H9 (cell line): ENCODE results near the gene VIM. TPM values are rescaled to one million over a fixed set of nuclear protein-coding genes. Genes with fewer than 3 reads are reported as not detected.

Source experiments
- DNase-seq: peaks from one replicate; pipeline ENCODE4 v3.0.0-alpha.2; 2017
- H2AFZ ChIP-seq: one replicate; pipeline ENCODE4 v1.6.1; 2013; ENCODE audit warnings: mild to moderate bottlenecking, low read length, control low read depth, moderate library complexity
- H2AK5ac ChIP-seq: 2 replicates; pipeline ENCODE4 v1.6.1; 2013; ENCODE audit warnings: low read length, control low read depth, mixed read lengths; ENCODE audit not compliant: insufficient read length
- H2BK120ac ChIP-seq: one replicate; pipeline ENCODE4 v1.6.1; 2013; ENCODE audit warnings: low read depth, mild to moderate bottlenecking, low read length, control low read depth, inconsistent platforms; ENCODE audit not compliant: poor library complexity, severe bottlenecking
- H2BK12ac ChIP-seq: 2 replicates; pipeline ENCODE4 v1.6.1; 2013; ENCODE audit warnings: low read length, control low read depth, mixed read lengths, low read depth; ENCODE audit not compliant: insufficient read length
- H2BK15ac ChIP-seq: 2 replicates; pipeline ENCODE4 v1.6.1; 2013; ENCODE audit warnings: low read depth, low read length, control low read depth
- H2BK20ac ChIP-seq: one replicate; pipeline ENCODE4 v1.6.1; 2013; ENCODE audit warnings: low read depth, mild to moderate bottlenecking, low read length, control low read depth, inconsistent platforms; ENCODE audit not compliant: poor library complexity, severe bottlenecking
- H2BK5ac ChIP-seq: 2 replicates; pipeline ENCODE4 v1.6.1; 2013; ENCODE audit warnings: low read length, control low read depth, mixed read lengths; ENCODE audit not compliant: insufficient read length
- H3K14ac ChIP-seq: 2 replicates; pipeline ENCODE4 v1.6.1; 2013; ENCODE audit warnings: low read length, control low read depth; ENCODE audit not compliant: insufficient read depth
- H3K18ac ChIP-seq: 2 replicates; pipeline ENCODE4 v1.6.1; 2013; ENCODE audit warnings: low read depth, mild to moderate bottlenecking, mixed read lengths, low read length, control low read depth; ENCODE audit not compliant: insufficient read length
- H3K23ac ChIP-seq: 2 replicates; pipeline ENCODE4 v1.6.1; 2013; ENCODE audit warnings: low read length, control low read depth, mixed read lengths, low read depth; ENCODE audit not compliant: insufficient read length
- H3K23me2 ChIP-seq: 2 replicates; pipeline ENCODE4 v1.6.1; 2013; ENCODE audit warnings: low read depth, mild to moderate bottlenecking, mixed read lengths, low read length, control low read depth; ENCODE audit not compliant: insufficient read length, poor library complexity, severe bottlenecking
- H3K27ac ChIP-seq: 2 replicates; pipeline ENCODE4 v1.5.1; 2013; ENCODE audit warnings: low read length, control low read depth, mixed read lengths, low read depth; ENCODE audit not compliant: insufficient read length
- H3K27me3 ChIP-seq: 2 replicates; pipeline ENCODE4 v1.6.1; 2013; ENCODE audit warnings: low read length, control low read depth, inconsistent platforms; ENCODE audit not compliant: insufficient read depth
- H3K4ac ChIP-seq: 2 replicates; pipeline ENCODE4 v1.6.1; 2013; ENCODE audit warnings: low read depth, mild to moderate bottlenecking, control low read depth, inconsistent platforms, low read length, moderate library complexity
- H3K4me1 ChIP-seq: 2 replicates; pipeline ENCODE4 v1.6.1; 2013; ENCODE audit warnings: low read length, control low read depth, inconsistent platforms; ENCODE audit not compliant: insufficient read depth
- H3K4me2 ChIP-seq: 2 replicates; pipeline ENCODE4 v1.6.1; 2013; ENCODE audit warnings: low read length, control low read depth, mixed read lengths; ENCODE audit not compliant: insufficient read length, insufficient read depth
- H3K56ac ChIP-seq: 2 replicates; pipeline ENCODE4 v1.6.1; 2013; ENCODE audit warnings: low read depth, mild to moderate bottlenecking, mixed read lengths, low read length, control low read depth; ENCODE audit not compliant: insufficient read length
- H3K79me1 ChIP-seq: 2 replicates; pipeline ENCODE4 v1.6.1; 2013; ENCODE audit warnings: low read depth, mild to moderate bottlenecking, moderate library complexity, low read length, control low read depth, inconsistent platforms; ENCODE audit not compliant: insufficient read depth, poor library complexity, severe bottlenecking
- H3K79me2 ChIP-seq: 2 replicates; pipeline ENCODE4 v1.6.1; 2013; ENCODE audit warnings: low read length, control low read depth, inconsistent platforms; ENCODE audit not compliant: insufficient read depth
- H3K9ac ChIP-seq: 2 replicates; pipeline ENCODE4 v1.6.1; 2013; ENCODE audit warnings: low read length, control low read depth, mixed read lengths; ENCODE audit not compliant: insufficient read length; ENCODE audit errors: extremely low read depth
- H3K9me3 ChIP-seq: one replicate; pipeline ENCODE4 v1.6.1; 2013; ENCODE audit warnings: low read depth, low read length, inconsistent platforms; ENCODE audit not compliant: control insufficient read depth
- H3T11ph ChIP-seq: one replicate; pipeline ENCODE4 v1.6.1; 2013; ENCODE audit warnings: mild to moderate bottlenecking, low read length, control low read depth, inconsistent platforms
- H4K20me1 ChIP-seq: one replicate; pipeline ENCODE4 v1.6.1; 2013; ENCODE audit not compliant: control insufficient read depth, insufficient read length, insufficient read depth
- H4K5ac ChIP-seq: 2 replicates; pipeline ENCODE4 v1.6.1; 2013; ENCODE audit warnings: low read depth, mild to moderate bottlenecking, mixed read lengths, low read length, control low read depth; ENCODE audit not compliant: insufficient read length
- H4K8ac ChIP-seq: replicated peaks from 2 replicates; pipeline ENCODE4 v1.6.1; 2013; ENCODE audit warnings: low read length, control low read depth, mixed read lengths, low read depth; ENCODE audit not compliant: insufficient read length
- H4K91ac ChIP-seq: 2 replicates; pipeline ENCODE4 v1.6.1; 2013; ENCODE audit warnings: low read depth, mild to moderate bottlenecking, moderate library complexity, mixed read lengths, low read length, control low read depth; ENCODE audit not compliant: insufficient read length
- H3K27ac Mint-ChIP-seq, 3 experiments: 2 replicates in 2 of 3; 3 replicates in 1 of 3; pipeline ENCODE4 v1.8.0; 2020 to 2021; ENCODE audit warnings: mixed read lengths in 3 of 3, mild to moderate bottlenecking in 1 of 3, moderate library complexity in 1 of 3
- H3K27me3 Mint-ChIP-seq: 2 replicates; pipeline ENCODE4 v1.8.0; 2021; ENCODE audit warnings: low read depth, mild to moderate bottlenecking, moderate library complexity, mixed read lengths
- H3K36me3 Mint-ChIP-seq, 3 experiments: 2 replicates in 2 of 3; 3 replicates in 1 of 3; pipeline ENCODE4 v1.8.0; 2020 to 2021; ENCODE audit warnings: low read depth in 3 of 3, mixed read lengths in 3 of 3; ENCODE audit not compliant: insufficient read depth in 1 of 3
- H3K4me1 Mint-ChIP-seq, 2 experiments: 2 replicates each; pipeline ENCODE4 v1.8.0; 2020; ENCODE audit warnings: mixed read lengths in 2 of 2
- H3K4me3 Mint-ChIP-seq, 2 experiments: 2 replicates in 1 of 2; 3 replicates in 1 of 2; pipeline ENCODE4 v1.8.0; 2020 to 2021; ENCODE audit warnings: mild to moderate bottlenecking in 2 of 2, mixed read lengths in 2 of 2, moderate library complexity in 1 of 2
- H3K9me3 Mint-ChIP-seq, 2 experiments: 2 replicates in 1 of 2; 3 replicates in 1 of 2; pipeline ENCODE4 v1.8.0; 2020; ENCODE audit warnings: mild to moderate bottlenecking in 2 of 2, mixed read lengths in 2 of 2, moderate library complexity in 1 of 2
- WGBS: extraction: QIAGEN DNeasy Blood & Tissue Kit; methylation state at CpG from one replicate; pipeline ENCODE4 v1.1.7; 2013; ENCODE audit warnings: missing lambda C conversion rate, low lambda C conversion rate, mixed read lengths; ENCODE audit not compliant: insufficient read length; ENCODE audit errors: extremely low coverage; 5-methylcytosine and 5-hydroxymethylcytosine counted together
- total RNA-seq: library from RNA; stranded (reverse); gene quantifications from 2 replicates; pipeline ENCODE4 v1.2.1, GENCODE V29; 2021
- TF ChIP-seq, protein P1 (sequence below): fragments of 200-600 bp; sonication (generic); conservative IDR thresholded peaks from 3 replicates; pipeline ENCODE4 v1.8.0; 2021; ENCODE audit warnings: antibody characterized with exemption, mild to moderate bottlenecking

Gene VIM
- total RNA-seq, 1 experiment from 2014 or later, result 232 TPM

DNA sequence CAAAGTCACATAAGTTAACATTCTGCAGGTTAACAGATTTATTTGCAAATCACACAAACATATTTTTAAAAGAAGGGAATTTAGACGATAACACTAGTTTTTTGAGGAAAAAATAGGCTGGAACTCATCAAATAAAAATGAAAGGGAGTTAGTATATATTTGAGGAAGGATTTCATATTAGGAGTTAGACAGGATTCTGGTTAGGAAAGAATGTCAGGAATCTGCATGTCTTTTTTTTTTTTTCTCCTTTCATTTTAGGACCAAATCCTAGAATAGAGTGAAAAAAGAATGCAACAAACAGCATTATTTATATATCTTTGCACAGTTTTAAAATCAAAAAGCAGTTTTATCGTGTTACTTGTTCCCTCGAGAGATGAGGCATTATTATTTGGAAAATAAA is 17.7 kb upstream of the VIM start:
- no peaks in the 10 kb centered on the region for H3K79me2 ChIP-seq
- no peaks in the 10 kb centered on the region for H3K79me1 ChIP-seq
- H4K20me1 ChIP-seq, result no peaks in the 10 kb centered on the region
- Mint-ChIP-seq H3K9me3 (no peaks in the 10 kb centered on the region), H3K4me3 (no peak overlapping the region), H3K36me3 (no peaks in the 10 kb centered on the region), H3K4me1 (peaks cover 34 to 38% of the 10 kb centered on the region in 2 experiments), H3K27me3 (no peaks in the 10 kb centered on the region), H3K27ac (no peak overlapping the region; a peak in 1 of 7 replicates)
- no peak overlapping the region for H2BK15ac ChIP-seq
- H3K27ac ChIP-seq, result no peak overlapping the region
- no peak overlapping the region for H3T11ph ChIP-seq
- H4K5ac ChIP-seq, result no peak overlapping the region
- WGBS, result 100% methylated on average over 1 of the region's 3 CpGs
- no peaks in the 10 kb centered on the region for H3K27me3 ChIP-seq
- no peak overlapping the region for H2BK20ac ChIP-seq
- H3K23me2 ChIP-seq, result no peaks in the 10 kb centered on the region
- H4K8ac ChIP-seq, result no peak overlapping the region
- H3K9ac ChIP-seq, result no peak overlapping the region
- no peak overlapping the region for H3K23ac ChIP-seq
- H4K91ac ChIP-seq, result no peak overlapping the region
- TF ChIP-seq, protein P1, sequence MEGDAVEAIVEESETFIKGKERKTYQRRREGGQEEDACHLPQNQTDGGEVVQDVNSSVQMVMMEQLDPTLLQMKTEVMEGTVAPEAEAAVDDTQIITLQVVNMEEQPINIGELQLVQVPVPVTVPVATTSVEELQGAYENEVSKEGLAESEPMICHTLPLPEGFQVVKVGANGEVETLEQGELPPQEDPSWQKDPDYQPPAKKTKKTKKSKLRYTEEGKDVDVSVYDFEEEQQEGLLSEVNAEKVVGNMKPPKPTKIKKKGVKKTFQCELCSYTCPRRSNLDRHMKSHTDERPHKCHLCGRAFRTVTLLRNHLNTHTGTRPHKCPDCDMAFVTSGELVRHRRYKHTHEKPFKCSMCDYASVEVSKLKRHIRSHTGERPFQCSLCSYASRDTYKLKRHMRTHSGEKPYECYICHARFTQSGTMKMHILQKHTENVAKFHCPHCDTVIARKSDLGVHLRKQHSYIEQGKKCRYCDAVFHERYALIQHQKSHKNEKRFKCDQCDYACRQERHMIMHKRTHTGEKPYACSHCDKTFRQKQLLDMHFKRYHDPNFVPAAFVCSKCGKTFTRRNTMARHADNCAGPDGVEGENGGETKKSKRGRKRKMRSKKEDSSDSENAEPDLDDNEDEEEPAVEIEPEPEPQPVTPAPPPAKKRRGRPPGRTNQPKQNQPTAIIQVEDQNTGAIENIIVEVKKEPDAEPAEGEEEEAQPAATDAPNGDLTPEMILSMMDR, result no peak
- H3K4me1 ChIP-seq, result peaks cover 4% of the 10 kb centered on the region; the same call in 1 of the 2 replicates
- H2BK5ac ChIP-seq, result no peak overlapping the region
- H3K56ac ChIP-seq, result no peak overlapping the region
- H3K14ac ChIP-seq, result no peak overlapping the region
- no peak overlapping the region for H2AFZ ChIP-seq
- H2AK5ac ChIP-seq, result no peak overlapping the region
- no peak overlapping the region for H2BK12ac ChIP-seq
- no peak for DNase-seq
- no peak overlapping the region for H3K4me2 ChIP-seq
- no peak overlapping the region for H3K18ac ChIP-seq
- no peaks in the 10 kb centered on the region for H3K9me3 ChIP-seq
- H2BK120ac ChIP-seq, result no peak overlapping the region
- H3K4ac ChIP-seq, result no peak overlapping the region
